Neural cell (in vitro differentiated cells): ENCODE measurements around the gene ZNF682.

Experiments used
- CTCF ChIP-seq: fragments of 450-650 bp; IDR thresholded peaks from 2 replicates; pipeline ENCODE4 v1.5.1; 2014; ENCODE audit warnings: antibody characterized with exemption, mild to moderate bottlenecking, moderate library complexity; ENCODE audit not compliant: poor library complexity, severe bottlenecking
- EZH2 ChIP-seq: fragments of 200-600, 300-800 bp; shearing (Covaris generic), sonication (generic); IDR thresholded peaks from 2 replicates; pipeline ENCODE4 v1.6.1; 2014; ENCODE audit warnings: antibody characterized with exemption, low read length, borderline replicate concordance, mild to moderate bottlenecking; ENCODE audit not compliant: insufficient read depth, poor library complexity, severe bottlenecking
- RAD21 ChIP-seq: fragments of 450-650 bp; conservative IDR thresholded peaks from 2 replicates; pipeline ENCODE4 v1.6.1; 2014; ENCODE audit warnings: antibody characterized with exemption, mild to moderate bottlenecking, moderate library complexity

GRCh38 chr19:19964416-19964815 is 74.9 kb downstream of the ZNF682 start:
- TF ChIP-seq CTCF (no peak), EZH2 (no peak), RAD21 (no peak)
